Thyroid gland (tissue), 4 donors: ENCODE measurements around the gene ZNHIT6.

Experiments used
- POLR2A ChIP-seq, 2 donors: fragments of 450-650 bp; IDR thresholded peaks; one replicate each; pipeline ENCODE4 v1.6.1; 2017; ENCODE audit warnings: antibody characterized with exemption in 2 of 2, mild to moderate bottlenecking in 2 of 2, moderate library complexity in 1 of 2
- TF ChIP-seq, protein P1 (sequence below), 6 experiments: fragments of 200-600 bp in 3 of 6; fragments of 450-650 bp in 3 of 6; sonication (generic) in 3 of 6; IDR thresholded peaks; one replicate each; pipeline ENCODE4 v1.5.1; 2016 to 2019; ENCODE audit warnings: antibody characterized with exemption in 6 of 6, mild to moderate bottlenecking in 2 of 6, inconsistent platforms in 1 of 6, moderate library complexity in 1 of 6

DNA sequence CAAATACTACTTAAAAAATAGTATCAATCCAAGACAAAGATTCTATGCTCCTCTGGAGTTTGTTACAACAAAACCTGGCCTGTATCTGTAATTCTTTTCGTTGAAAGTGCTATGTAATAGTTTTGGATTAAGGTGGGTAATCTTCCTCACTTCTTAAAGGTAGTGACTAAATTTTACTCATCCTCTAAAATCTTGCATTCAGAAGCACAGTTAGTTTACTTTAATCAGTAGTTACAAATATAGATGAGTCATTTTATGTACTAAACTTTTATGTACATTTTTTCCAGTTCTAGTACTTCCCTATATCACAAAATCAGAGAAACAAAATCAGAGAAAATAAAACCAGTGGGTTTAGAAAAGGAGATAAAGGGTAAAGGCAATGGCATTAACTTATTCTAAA lies 51.3 kb downstream of the ZNHIT6 start:
- TF ChIP-seq, protein P1, sequence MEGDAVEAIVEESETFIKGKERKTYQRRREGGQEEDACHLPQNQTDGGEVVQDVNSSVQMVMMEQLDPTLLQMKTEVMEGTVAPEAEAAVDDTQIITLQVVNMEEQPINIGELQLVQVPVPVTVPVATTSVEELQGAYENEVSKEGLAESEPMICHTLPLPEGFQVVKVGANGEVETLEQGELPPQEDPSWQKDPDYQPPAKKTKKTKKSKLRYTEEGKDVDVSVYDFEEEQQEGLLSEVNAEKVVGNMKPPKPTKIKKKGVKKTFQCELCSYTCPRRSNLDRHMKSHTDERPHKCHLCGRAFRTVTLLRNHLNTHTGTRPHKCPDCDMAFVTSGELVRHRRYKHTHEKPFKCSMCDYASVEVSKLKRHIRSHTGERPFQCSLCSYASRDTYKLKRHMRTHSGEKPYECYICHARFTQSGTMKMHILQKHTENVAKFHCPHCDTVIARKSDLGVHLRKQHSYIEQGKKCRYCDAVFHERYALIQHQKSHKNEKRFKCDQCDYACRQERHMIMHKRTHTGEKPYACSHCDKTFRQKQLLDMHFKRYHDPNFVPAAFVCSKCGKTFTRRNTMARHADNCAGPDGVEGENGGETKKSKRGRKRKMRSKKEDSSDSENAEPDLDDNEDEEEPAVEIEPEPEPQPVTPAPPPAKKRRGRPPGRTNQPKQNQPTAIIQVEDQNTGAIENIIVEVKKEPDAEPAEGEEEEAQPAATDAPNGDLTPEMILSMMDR (IDR thresholded peaks at IDR 0.05) = no peak
- TF ChIP-seq POLR2A (IDR thresholded peaks at IDR 0.05) = no peak
